HL-60 (cell line): Measurements from ENCODE around the gene ABCC5.

Experiments
- DNase-seq, 2 experiments: peaks; one replicate each; pipeline ENCODE4 v3.0.0-alpha.2; 2010 to 2020; ENCODE audit warnings: low read depth in 1 of 2, low spot score in 1 of 2
- H3K27ac ChIP-seq: fragments of 250-450 bp; sonication (Bioruptor Pico); replicated peaks from 2 replicates; pipeline ENCODE4 v1.5.1; 2020; ENCODE audit warnings: mild to moderate bottlenecking, moderate library complexity
- H3K27me3 ChIP-seq: fragments of 250-450 bp; sonication (Bioruptor Pico); 2 replicates; pipeline ENCODE4 v1.5.1; 2021; ENCODE audit warnings: mild to moderate bottlenecking, moderate library complexity; ENCODE audit not compliant: insufficient read depth, poor library complexity, severe bottlenecking
- H3K4me3 ChIP-seq: replicated peaks from 2 replicates; pipeline ENCODE4 v1.5.1; 2011; ENCODE audit warnings: mild to moderate bottlenecking, control low read depth, low read length; ENCODE audit not compliant: insufficient read depth
- GABPA ChIP-seq: IDR thresholded peaks from 2 replicates; pipeline ENCODE4 v1.6.1; 2012; ENCODE audit warnings: low read depth
- POLR2AphosphoS5 ChIP-seq: IDR thresholded peaks from 2 replicates; pipeline ENCODE4 v1.6.1; 2012; ENCODE audit warnings: low read depth
- SPI1 ChIP-seq: IDR thresholded peaks from 2 replicates; pipeline ENCODE4 v1.6.1; 2012; ENCODE audit warnings: low read depth, mild to moderate bottlenecking, borderline replicate concordance
- TF ChIP-seq, protein P1 (sequence below): IDR thresholded peaks from 2 replicates; pipeline ENCODE4 v1.6.1; 2012; ENCODE audit warnings: low read depth; ENCODE audit not compliant: insufficient replicate concordance
- TF ChIP-seq, protein P2 (sequence below): IDR thresholded peaks from one replicate; pipeline ENCODE4 v1.5.1; 2011; ENCODE audit warnings: low read length, control low read depth, inconsistent platforms; ENCODE audit not compliant: insufficient read depth

The ABCC5 gene

DNA sequence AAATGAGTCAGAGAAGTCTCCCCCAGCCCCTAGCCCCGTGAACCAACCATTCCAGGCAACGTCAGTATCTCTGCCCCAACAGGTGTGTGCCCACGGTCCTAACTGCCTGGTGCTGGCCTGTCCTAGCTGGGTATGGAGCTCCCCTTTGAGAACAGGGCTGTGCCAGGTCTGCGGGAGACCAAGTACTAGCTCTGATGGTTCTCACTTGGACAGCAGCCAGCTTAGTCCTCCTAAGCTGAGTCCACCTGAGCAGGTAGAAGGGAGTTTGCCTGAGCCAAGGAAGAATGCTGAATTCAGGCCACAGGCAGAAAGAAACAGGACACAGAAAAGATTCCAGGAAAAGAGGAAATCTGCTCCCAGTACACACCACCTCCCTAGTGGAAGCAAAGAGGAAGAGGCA, 99.9 kb downstream of the ABCC5 start:
- Histone ChIP-seq H3K4me3 (no peak overlapping the region), H3K27ac (no peak overlapping the region), H3K27me3 (no peaks in the 10 kb centered on the region)
- no peak for DNase-seq
- TF ChIP-seq POLR2AphosphoS5 (no peak), SPI1 (no peak), GABPA (no peak)
- TF ChIP-seq, protein P1, sequence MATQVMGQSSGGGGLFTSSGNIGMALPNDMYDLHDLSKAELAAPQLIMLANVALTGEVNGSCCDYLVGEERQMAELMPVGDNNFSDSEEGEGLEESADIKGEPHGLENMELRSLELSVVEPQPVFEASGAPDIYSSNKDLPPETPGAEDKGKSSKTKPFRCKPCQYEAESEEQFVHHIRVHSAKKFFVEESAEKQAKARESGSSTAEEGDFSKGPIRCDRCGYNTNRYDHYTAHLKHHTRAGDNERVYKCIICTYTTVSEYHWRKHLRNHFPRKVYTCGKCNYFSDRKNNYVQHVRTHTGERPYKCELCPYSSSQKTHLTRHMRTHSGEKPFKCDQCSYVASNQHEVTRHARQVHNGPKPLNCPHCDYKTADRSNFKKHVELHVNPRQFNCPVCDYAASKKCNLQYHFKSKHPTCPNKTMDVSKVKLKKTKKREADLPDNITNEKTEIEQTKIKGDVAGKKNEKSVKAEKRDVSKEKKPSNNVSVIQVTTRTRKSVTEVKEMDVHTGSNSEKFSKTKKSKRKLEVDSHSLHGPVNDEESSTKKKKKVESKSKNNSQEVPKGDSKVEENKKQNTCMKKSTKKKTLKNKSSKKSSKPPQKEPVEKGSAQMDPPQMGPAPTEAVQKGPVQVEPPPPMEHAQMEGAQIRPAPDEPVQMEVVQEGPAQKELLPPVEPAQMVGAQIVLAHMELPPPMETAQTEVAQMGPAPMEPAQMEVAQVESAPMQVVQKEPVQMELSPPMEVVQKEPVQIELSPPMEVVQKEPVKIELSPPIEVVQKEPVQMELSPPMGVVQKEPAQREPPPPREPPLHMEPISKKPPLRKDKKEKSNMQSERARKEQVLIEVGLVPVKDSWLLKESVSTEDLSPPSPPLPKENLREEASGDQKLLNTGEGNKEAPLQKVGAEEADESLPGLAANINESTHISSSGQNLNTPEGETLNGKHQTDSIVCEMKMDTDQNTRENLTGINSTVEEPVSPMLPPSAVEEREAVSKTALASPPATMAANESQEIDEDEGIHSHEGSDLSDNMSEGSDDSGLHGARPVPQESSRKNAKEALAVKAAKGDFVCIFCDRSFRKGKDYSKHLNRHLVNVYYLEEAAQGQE, result no peak
- TF ChIP-seq, protein P2, sequence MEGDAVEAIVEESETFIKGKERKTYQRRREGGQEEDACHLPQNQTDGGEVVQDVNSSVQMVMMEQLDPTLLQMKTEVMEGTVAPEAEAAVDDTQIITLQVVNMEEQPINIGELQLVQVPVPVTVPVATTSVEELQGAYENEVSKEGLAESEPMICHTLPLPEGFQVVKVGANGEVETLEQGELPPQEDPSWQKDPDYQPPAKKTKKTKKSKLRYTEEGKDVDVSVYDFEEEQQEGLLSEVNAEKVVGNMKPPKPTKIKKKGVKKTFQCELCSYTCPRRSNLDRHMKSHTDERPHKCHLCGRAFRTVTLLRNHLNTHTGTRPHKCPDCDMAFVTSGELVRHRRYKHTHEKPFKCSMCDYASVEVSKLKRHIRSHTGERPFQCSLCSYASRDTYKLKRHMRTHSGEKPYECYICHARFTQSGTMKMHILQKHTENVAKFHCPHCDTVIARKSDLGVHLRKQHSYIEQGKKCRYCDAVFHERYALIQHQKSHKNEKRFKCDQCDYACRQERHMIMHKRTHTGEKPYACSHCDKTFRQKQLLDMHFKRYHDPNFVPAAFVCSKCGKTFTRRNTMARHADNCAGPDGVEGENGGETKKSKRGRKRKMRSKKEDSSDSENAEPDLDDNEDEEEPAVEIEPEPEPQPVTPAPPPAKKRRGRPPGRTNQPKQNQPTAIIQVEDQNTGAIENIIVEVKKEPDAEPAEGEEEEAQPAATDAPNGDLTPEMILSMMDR, result no peak

DNA sequence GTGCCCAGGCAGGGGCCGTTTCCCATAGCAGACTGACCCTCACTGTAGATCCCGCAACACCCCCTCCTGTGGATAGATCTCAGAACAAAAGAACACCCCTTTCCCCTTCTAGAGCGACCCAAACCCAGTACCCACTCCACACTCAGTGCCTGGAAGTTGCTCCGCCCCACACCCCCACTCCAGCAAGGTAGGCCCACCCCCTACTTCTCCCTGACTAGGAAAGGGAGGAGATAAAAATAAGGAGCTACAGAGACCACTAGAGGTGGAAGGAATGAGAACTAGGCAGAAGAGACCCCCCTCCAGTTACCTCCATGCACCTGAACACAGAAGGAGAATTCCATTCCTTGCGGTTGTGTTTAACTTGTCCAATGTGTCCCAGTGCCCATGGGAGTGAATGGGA, 102.8 kb downstream of the ABCC5 start:
- TF ChIP-seq, protein P1, result no peak
- no peak for TF ChIP-seq SPI1
- TF ChIP-seq, protein P2, result no peak
- TF ChIP-seq POLR2AphosphoS5, result no peak
- no peak for TF ChIP-seq GABPA
- Histone ChIP-seq H3K27ac (no peak overlapping the region), H3K27me3 (no peaks in the 10 kb centered on the region), H3K4me3 (no peak overlapping the region)
- DNase-seq, result no peak

DNA sequence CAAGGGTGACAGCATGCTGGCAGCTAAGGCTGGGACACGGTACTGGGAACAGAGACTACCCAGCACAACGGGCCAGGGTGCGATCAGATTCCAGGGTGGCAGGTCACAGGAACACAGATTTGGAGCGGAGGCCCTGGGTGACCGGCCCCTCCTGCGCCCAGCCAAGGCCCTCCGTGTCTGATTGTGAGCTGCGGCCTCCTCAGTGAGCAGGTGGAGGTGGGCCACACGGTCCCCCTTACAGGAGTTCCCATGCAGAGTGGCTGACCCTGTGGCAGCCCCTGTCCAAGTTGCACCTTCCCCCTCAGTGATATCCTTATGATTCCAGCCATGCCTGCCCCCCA, 104.1 kb downstream of the ABCC5 start:
- TF ChIP-seq GABPA (no peak), POLR2AphosphoS5 (no peak)
- TF ChIP-seq, protein P1, result no peak
- Histone ChIP-seq H3K27me3 (no peaks in the 10 kb centered on the region), H3K27ac (no peak overlapping the region), H3K4me3 (no peak overlapping the region)
- no peak for DNase-seq
